Measurements from ENCODE around the gene CA11. TPM values are rescaled to one million over a fixed set of nuclear protein-coding genes. Genes with fewer than 3 reads are reported as not detected.

Gene CA11
- total RNA-seq, 1 donor from 2014 or later: 9.5 TPM

DNA sequence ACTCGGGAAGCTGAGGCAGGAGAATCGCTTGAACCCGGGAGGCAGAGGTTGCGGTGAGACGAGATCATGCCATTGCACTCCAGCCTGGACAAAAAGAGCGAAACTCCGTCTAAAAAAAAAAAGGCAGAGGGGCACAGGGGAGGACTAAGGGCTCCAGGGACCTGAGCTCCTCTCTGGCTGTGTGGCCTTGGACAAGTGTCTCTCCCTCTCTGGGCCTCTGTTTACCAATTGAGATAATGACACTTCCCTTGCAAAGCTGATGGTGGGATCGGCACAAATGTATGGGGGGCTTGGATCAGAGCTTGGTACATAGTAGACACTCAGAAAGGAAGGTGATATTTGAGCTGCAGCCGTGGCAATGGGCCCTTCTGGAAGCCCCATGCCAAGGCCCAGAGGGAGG is 50.8 kb downstream of the CA11 start:
- no peak for FAIRE-seq
- H3K9me3 Mint-ChIP-seq (ENCODE audit: unreplicated experiment): no peaks in the 10 kb centered on the region

DNA sequence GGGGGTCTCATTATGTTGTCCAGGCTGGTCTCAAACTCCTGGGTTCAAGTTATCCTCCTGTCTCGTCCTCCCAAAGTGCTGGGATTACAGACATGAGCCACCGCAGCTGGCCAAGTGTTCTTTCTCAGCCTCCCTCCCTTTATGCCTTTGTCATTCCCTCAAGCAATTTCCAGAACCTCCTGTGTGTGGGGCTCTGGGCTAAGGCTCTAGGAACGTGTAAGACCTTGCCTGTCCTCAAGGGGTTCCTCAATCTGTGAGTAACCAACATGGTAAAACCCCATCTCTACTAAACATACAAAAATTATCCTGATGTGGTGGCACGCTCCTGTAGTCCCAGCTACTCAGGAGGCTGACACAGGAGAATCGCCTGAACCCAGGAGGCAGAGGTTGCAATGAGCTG is 55.0 kb downstream of the CA11 start:
- Mint-ChIP-seq H3K4me1 (ENCODE audit: low read depth, unreplicated experiment) (peaks cover 2% of the 10 kb centered on the region), H3K27me3 (ENCODE audit: low read depth, unreplicated experiment) (peaks cover 9% of the 10 kb centered on the region), H3K9me3 (ENCODE audit: unreplicated experiment) (no peaks in the 10 kb centered on the region), H3K4me3 (ENCODE audit: unreplicated experiment) (no peak overlapping the region), H3K36me3 (ENCODE audit: low read depth, unreplicated experiment) (no peaks in the 10 kb centered on the region), H3K27ac (ENCODE audit: unreplicated experiment) (no peak overlapping the region)
- no peaks in the 10 kb centered on the region for H3K27me3 ChIP-seq (ENCODE audit: insufficient read depth, low read length)
- no peaks in the 10 kb centered on the region for H3K79me2 ChIP-seq (ENCODE audit: insufficient read depth, low read length)
- H3K4me1 ChIP-seq (ENCODE audit: insufficient read depth, low read length): peaks cover 4% of the 10 kb centered on the region
- H3K4me3 ChIP-seq (ENCODE audit: insufficient read depth, low read depth, low read length): no peak overlapping the region
- TF ChIP-seq, protein P1, sequence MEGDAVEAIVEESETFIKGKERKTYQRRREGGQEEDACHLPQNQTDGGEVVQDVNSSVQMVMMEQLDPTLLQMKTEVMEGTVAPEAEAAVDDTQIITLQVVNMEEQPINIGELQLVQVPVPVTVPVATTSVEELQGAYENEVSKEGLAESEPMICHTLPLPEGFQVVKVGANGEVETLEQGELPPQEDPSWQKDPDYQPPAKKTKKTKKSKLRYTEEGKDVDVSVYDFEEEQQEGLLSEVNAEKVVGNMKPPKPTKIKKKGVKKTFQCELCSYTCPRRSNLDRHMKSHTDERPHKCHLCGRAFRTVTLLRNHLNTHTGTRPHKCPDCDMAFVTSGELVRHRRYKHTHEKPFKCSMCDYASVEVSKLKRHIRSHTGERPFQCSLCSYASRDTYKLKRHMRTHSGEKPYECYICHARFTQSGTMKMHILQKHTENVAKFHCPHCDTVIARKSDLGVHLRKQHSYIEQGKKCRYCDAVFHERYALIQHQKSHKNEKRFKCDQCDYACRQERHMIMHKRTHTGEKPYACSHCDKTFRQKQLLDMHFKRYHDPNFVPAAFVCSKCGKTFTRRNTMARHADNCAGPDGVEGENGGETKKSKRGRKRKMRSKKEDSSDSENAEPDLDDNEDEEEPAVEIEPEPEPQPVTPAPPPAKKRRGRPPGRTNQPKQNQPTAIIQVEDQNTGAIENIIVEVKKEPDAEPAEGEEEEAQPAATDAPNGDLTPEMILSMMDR (IDR thresholded peaks at IDR 0.05; ENCODE audit: insufficient read depth, low read depth, low read length): no peak
- no peak for TF ChIP-seq EZH2 (IDR thresholded peaks at IDR 0.05; ENCODE audit: insufficient read depth, low read length)
- no peaks in the 10 kb centered on the region for H3K36me3 ChIP-seq (ENCODE audit: insufficient read depth, low read length)
- FAIRE-seq (no peak), DNase-seq (ENCODE audit: low read depth) (no peak)
- H4K20me1 ChIP-seq (ENCODE audit: insufficient read depth, low read length): no peaks in the 10 kb centered on the region
- no peaks in the 10 kb centered on the region for H3K9me3 ChIP-seq (ENCODE audit: insufficient read depth, low read depth, low read length)
- H3K27ac ChIP-seq (ENCODE audit: low read depth, low read length): no peak overlapping the region
- H3K4me2 ChIP-seq (ENCODE audit: low read length): no peak overlapping the region
- H3K9ac ChIP-seq (ENCODE audit: low read length): no peak overlapping the region
- no peak overlapping the region for H2AFZ ChIP-seq (ENCODE audit: low read depth, low read length)

More for the DNA sequence above, 50.8 kb downstream of the CA11 start:
- Mint-ChIP-seq H3K4me3 (ENCODE audit: unreplicated experiment) (no peak overlapping the region), H3K36me3 (ENCODE audit: low read depth, unreplicated experiment) (no peaks in the 10 kb centered on the region), H3K27ac (ENCODE audit: unreplicated experiment) (no peak overlapping the region), H3K4me1 (ENCODE audit: low read depth, unreplicated experiment) (no peaks in the 10 kb centered on the region), H3K27me3 (ENCODE audit: low read depth, unreplicated experiment) (peaks cover 15% of the 10 kb centered on the region)
- no peak for DNase-seq (ENCODE audit: low read depth)
- H4K20me1 ChIP-seq (ENCODE audit: insufficient read depth, low read length): no peaks in the 10 kb centered on the region
- H3K27ac ChIP-seq (ENCODE audit: low read depth, low read length): no peak overlapping the region
- H3K9me3 ChIP-seq (ENCODE audit: insufficient read depth, low read depth, low read length): no peaks in the 10 kb centered on the region
- H3K9ac ChIP-seq (ENCODE audit: low read length): no peak overlapping the region
- TF ChIP-seq, protein P1 (IDR thresholded peaks at IDR 0.05; ENCODE audit: insufficient read depth, low read depth, low read length): no peak
- no peak for TF ChIP-seq EZH2 (IDR thresholded peaks at IDR 0.05; ENCODE audit: insufficient read depth, low read length)
- no peaks in the 10 kb centered on the region for H3K4me1 ChIP-seq (ENCODE audit: insufficient read depth, low read length)
- no peak overlapping the region for H3K4me2 ChIP-seq (ENCODE audit: low read length)
- no peaks in the 10 kb centered on the region for H3K79me2 ChIP-seq (ENCODE audit: insufficient read depth, low read length)
- H3K36me3 ChIP-seq (ENCODE audit: insufficient read depth, low read length): no peaks in the 10 kb centered on the region
- no peak overlapping the region for H3K4me3 ChIP-seq (ENCODE audit: insufficient read depth, low read depth, low read length)
- H2AFZ ChIP-seq (ENCODE audit: low read depth, low read length): no peak overlapping the region
- H3K27me3 ChIP-seq (ENCODE audit: insufficient read depth, low read length): no peaks in the 10 kb centered on the region

DNA sequence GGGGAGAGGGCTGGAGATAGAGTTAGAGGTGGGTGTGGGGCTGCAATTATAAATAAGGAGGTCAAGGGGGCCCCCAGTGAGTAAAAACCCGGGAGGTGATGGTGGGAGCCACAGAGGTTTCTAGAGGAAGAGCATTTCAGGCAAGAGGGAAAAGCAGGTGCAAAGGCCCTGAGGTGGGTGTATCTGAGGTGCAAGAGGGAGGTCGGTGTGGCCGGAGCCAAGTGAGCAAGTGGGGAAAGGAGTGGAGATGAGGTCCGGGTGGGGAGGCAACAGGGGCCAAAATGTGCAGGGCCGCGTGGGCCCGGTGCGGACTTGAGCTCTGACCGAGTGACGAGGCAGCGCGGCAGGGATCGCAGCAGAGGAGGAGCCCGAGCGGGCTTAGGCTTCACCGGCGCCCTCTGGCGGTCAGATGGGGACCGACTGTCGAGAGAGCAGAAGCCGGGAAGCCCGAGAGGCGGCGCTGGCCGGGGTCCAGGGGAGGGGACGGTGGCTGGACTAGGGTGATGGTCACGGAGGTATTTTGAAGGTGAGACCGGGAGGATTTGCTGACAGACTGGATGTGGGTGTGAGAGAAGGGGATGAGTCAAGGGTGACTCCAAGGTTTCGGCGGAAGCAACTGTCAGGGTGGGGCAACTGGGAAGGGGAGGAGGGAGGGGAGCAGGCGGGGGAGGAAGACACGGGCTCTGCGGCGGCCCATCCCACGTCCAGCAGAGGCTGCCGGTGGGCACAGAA is 57.2 kb downstream of the CA11 start:
- Histone ChIP-seq H2AFZ (ENCODE audit: low read depth, low read length) (peak overlapping the region; percentile 88), H3K9me3 (ENCODE audit: insufficient read depth, low read depth, low read length) (no peaks in the 10 kb centered on the region), H3K27me3 (ENCODE audit: insufficient read depth, low read length) (no peaks in the 10 kb centered on the region), H3K27ac (ENCODE audit: low read depth, low read length) (no peak overlapping the region), H3K4me1 (ENCODE audit: insufficient read depth, low read length) (peaks cover 7% of the 10 kb centered on the region), H3K79me2 (ENCODE audit: insufficient read depth, low read length) (no peaks in the 10 kb centered on the region), H3K36me3 (ENCODE audit: insufficient read depth, low read length) (no peaks in the 10 kb centered on the region), H3K9ac (ENCODE audit: low read length) (peak overlapping the region; percentile 31), H3K4me2 (ENCODE audit: low read length) (peak overlapping the region; percentile 84), H3K4me3 (ENCODE audit: insufficient read depth, low read depth, low read length) (peak overlapping the region; percentile 38), H4K20me1 (ENCODE audit: insufficient read depth, low read length) (no peaks in the 10 kb centered on the region)
- no peaks in the 10 kb centered on the region for H3K36me3 Mint-ChIP-seq (ENCODE audit: low read depth, unreplicated experiment)
- DNase-seq (ENCODE audit: low read depth) (peak; percentile 49), FAIRE-seq (no peak)
- peak overlapping the region; percentile 62 for H3K27ac Mint-ChIP-seq (ENCODE audit: unreplicated experiment)
- peaks cover 2% of the 10 kb centered on the region for H3K4me1 Mint-ChIP-seq (ENCODE audit: low read depth, unreplicated experiment)
- H3K27me3 Mint-ChIP-seq (ENCODE audit: low read depth, unreplicated experiment): peaks cover 10% of the 10 kb centered on the region
- H3K4me3 Mint-ChIP-seq (ENCODE audit: unreplicated experiment): no peak overlapping the region
- H3K9me3 Mint-ChIP-seq (ENCODE audit: unreplicated experiment): no peaks in the 10 kb centered on the region
- no peak for TF ChIP-seq EZH2 (IDR thresholded peaks at IDR 0.05; ENCODE audit: insufficient read depth, low read length)
- TF ChIP-seq, protein P1 (IDR thresholded peaks at IDR 0.05; ENCODE audit: insufficient read depth, low read depth, low read length): peak; percentile 56
